T-helper 22 cell (primary cell): Measurements from ENCODE around the gene TXK.

Experiments
- DNase-seq: peaks from one replicate; pipeline ENCODE4 v3.0.0-alpha.2; 2020; ENCODE audit warnings: low read depth

The TXK gene

DNA sequence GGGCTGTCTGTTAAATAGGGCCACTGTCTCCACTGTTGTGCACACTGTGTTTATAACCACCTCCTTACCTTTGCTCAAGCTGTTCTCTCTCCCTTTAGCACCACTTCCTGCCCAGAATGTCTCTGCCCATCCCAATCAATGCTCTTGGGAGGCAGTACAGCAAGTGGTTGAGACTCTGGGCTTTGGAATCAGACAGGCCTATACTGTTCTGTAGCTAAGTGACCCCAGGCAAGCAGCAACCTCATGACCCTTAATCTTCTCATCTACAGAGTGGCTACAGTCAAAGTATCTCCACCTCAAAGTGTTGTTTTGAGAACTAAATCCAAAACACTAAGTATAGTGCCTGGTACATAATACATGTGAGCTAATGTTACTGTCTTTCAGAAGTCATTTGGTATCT, 3.8 kb upstream of the TXK start:
- DNase-seq = no peak

DNA sequence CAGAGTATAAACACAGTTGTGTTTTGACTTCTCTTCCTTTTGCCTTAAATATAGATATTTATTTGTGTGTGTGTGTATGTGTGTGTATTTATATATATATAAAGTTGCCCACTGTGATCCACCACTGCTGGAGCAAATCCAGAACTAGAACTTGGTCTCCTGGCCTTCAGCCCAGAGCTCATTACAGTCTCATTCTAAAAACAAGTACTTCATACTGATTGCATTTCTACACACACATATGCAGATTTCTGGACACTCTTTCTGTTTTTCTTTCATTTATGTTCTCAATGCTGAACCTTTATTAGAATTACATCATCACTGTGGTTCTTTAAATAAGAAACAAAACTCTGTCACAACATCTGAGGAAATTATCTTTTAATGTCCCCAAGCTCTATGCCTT, 381 bp downstream of the TXK start:
- no peak for DNase-seq

DNA sequence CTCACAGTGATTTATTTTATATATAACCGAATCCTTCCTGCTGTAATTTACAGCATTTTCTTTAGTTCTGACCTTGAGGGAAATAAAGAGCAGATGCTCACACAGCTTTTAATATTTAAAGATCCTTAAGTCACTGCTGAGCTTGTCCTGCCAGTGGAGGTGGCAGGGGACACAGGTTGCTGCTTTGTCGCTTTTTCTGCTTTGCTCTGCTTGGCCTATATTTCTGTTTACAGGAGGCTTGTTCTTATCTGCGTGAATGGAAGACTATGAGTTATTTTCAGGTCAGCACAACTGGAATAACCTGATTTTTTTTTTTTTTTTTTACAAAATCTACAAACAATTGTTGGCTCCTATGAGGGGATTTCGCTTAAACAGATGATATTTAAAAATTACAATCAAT, 2.3 kb downstream of the TXK start:
- DNase-seq = no peak

DNA sequence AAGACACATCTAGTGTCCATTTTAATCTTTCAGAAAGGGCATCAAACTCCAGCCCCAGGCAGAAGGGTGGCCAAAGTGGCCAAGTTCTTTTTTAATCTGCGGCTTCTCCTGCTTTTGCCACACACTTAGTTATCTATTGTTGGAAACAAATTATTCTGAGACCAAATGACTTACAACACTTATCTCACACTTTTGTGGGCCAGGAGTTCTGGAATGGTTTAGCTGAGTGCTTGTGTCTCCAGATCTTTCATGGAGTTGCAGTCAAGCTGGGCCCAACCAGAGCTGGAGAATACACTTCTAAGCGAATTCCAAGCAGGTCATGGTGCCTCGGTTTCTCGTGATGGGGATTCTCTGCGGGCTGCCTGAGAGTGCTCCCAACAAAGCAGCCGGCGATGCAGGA, 4.0 kb downstream of the TXK start:
- no peak for DNase-seq

DNA sequence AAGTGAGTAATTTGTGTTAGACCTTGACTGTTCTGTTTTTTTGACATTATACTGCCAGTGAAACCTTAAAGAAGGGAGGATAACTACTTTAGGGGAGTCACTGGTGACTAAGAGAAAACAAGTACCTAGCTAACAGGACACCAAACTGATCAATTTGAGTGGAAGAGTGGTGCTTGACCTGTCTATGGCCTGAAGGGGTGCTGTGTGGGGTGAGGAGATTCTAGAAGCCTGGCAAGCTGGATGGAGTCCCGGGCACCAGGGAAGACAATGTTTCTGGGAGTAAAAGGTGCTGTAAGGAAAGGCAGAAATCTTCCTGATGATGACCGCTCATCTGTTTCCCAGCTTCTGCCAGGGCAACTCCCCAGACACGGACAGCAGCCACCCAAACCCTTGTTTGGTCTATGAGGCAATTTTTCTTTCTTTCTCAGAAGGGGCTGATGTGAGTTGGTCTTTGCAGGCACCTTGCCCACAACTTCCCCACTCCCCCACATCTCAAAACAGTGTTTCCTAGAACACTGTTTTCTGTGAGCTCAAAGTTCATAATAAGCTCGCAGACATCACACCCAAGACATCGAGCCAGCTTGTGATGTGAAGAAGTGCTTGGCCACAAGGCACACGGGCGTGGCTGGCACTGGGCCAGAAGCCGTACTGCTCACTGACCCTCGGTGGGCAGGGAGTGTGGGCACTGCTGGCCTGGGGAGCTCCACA, 4.6 kb downstream of the TXK start:
- no peak for DNase-seq

DNA sequence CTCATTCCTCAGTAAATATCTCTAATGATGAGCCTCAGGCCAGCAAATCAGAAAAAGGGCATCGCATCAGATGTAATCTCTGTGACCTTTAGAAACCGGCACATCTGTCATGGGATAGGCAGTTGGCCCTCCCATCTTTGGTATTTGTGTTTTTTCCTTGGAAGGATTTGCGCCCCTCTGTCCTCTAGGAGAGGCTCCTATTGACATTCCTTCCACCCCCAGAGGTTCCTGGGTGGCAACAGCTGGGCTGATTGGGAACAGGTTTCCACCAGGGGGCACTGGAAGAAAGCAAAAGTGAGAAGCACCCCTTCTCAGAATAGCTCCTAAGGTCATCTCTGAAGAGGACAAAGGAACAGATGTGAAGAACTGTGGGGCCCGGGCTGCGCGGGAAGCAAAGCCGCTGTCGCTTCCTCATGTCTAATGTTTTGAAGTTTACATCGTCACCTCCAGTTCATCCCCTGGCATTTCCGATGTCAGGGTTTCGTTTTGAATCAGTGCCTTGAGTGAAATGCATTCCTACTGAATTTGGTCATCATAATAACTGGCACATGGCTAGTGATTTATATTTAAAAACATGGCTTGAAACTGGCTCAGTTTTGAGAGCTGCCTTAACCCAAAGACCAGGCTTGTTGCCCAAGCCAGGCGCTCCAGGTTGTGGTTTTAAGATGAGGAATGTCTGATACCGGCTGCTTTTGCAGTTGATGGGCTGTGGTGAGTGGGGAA, 6.2 kb downstream of the TXK start:
- DNase-seq = peak; percentile 5

DNA sequence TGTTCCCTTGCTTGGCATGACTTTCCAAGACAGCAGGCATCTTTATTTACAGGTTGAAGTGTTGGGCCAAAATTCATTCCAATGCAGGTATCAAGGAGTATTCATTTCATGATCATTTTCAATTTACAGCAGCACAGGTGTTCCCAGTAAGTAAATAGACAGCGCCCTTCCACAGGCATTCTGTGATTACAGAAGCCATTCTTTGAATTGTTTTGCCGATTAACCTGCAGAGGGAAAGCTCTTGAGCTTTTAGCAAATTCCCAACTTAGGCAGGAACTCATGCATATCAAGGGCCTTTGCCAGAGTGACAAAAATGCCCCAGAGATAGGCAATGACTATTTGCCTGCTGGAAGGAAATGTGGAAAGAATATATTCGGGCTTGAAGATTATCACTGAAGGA, 6.8 kb downstream of the TXK start:
- no peak for DNase-seq

DNA sequence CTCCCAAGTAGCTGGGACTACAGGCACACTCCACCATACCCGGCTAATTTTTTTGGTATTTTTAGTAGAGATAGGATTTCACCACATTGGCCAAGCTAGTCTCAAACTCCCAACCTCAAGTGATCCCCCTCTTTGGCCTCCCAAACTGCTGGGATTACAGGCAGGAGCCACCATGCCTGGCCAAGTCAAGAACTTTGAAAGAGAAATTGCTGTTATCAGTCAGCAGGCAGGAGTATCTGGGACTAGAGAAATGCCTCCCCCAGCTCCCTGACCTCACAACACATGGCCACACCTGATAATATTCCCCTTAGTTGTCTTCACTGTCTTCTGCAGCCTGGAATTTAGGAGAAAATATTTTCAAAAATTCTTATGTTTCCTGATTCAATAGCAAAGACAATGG, 7.4 kb downstream of the TXK start:
- no peak for DNase-seq

DNA sequence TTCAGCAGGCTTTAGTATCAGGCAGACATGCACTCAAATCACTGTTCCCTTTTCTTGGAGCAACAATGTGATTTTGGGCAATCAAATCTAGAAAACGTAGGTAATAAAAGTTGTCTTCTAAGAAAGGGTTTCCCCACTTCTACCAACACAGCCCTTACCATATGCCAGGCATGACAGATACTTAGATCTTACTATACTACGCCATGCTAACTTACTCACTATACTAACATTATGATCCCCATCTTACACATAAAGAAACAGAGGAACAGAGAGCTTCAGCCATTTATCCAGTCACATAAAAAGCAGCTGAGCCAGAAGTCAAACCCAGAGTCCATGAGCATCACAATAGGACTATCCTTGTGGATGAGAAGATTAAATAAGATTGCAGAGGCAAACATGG, 9.2 kb downstream of the TXK start:
- no peak for DNase-seq

DNA sequence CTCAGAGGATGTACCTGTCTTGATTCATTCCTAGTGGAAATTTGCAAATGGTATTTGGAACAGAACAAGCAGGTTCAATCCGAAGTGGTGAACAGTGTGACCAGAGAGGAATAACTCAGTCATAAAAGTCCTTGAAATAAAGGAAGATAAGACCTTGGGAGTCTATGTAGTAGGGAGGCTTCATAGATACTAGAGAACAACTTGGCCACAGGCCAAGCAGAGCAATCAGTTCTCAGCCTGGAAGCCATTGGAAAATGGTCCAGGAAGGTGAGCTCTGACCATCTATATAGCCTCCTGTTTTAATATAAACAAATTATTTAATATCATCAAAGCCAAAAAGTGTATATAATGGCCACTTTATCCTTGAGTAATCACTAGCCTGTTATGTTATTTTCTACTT, 11.3 kb downstream of the TXK start:
- DNase-seq = no peak

DNA sequence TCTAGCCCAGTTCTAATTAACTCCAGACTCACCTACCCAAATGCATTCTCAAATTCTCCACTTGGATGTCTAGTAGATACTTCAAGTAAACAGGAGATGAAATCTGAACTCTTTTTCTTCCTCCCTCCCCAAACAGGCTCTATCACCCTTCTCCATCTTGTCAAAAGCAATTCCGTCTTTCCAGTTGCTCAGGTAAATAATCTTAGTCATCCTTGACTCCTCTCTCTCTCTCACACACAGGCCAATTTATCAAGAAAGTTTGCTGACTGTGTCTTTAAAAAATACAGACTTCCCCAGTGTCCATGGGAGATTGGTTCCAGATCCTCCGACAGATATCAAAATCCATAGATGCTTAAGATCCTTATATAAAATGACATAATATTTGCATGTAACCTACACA, 12.9 kb downstream of the TXK start:
- DNase-seq = no peak

DNA sequence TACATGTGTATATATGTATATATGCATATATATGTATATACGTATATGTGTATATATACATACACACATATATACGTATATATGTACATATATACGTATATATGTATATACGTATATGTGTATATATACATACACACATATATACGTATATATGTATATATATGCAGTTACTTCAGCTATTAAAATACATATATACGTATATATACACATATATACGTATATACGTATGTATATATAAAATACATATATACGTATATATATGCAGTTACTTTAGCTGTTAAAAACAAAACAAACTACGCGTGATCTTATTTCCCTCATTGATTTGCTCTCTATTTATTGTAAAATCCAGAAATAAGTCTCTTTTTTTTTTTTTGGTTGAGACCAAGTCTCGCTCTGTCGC, 13.9 kb downstream of the TXK start:
- DNase-seq = no peak

DNA sequence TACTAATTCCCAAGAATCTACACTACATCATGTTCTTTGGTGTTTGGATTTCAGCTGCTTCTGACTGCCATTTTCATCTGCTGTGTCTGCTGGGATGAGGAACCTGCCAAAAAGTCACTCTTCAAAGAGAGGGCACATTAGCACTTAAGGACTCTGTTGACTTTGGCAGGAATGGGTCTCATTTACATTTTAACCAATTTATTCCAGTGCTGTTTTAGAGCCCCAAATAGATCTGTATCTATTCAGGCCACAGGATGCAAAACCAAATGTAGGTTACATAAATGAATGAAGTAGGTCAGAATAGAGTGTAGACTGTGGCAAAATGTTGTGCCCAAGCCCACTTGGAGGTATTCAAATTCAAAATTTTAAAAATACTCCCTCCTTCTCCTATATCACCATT, 14.4 kb downstream of the TXK start:
- DNase-seq = no peak

DNA sequence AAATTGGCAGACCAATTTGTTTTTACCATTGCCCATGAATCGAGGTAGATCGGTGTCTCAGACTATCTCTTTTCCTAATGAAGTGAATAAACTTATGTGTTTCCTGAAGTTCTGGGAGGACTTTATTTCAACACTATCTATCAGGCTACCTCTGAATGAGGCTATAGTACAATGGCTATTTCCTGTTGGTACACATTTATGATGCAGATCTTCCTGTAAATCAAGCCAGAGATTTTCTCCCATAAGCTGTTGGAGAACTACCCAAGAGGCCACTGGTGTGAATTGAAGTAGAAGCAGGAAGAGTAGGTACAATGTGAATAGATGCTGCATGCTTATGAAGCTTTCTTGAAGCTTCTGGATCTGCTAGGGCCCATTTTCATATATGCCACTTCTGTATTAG, 16.0 kb downstream of the TXK start:
- DNase-seq = no peak

DNA sequence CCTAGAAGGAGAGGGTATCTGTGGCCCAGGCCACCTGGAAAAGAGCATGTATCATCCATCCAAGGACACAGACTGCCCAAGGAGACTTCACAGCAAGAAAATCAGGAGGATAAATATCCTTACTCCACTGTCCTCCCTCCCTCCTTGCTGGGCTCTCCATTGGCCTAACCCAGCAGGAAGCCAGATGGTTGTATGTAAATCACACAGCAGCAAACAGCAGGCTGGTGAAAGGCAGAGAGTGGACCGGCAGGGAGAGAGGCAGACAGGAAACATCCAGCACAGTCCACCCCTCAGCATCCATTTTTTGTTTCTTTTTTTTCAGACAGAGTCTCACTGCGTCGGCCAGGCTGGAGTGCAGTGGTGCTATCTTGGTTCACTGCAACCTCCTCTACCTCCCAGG, 17.5 kb downstream of the TXK start:
- no peak for DNase-seq

DNA sequence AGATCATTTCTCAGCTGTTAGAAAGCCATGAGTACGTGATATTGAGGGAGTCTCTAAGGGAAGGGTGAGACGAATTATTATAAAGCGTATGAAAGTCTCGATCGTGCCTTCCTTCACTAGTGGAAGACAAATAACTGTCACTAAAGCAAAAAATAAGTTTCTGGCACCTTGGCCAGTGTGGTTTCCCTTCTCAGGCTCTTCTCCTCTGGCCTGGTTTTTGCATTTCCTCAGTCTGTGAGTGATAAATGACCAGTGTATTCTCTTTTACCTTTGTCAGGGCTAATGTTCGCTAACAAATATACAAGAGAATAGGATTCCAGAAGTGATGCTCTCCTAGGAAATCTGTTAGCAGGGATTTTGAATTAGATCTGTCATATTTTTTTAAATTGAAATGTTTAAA, 19.6 kb downstream of the TXK start:
- no peak for DNase-seq

DNA sequence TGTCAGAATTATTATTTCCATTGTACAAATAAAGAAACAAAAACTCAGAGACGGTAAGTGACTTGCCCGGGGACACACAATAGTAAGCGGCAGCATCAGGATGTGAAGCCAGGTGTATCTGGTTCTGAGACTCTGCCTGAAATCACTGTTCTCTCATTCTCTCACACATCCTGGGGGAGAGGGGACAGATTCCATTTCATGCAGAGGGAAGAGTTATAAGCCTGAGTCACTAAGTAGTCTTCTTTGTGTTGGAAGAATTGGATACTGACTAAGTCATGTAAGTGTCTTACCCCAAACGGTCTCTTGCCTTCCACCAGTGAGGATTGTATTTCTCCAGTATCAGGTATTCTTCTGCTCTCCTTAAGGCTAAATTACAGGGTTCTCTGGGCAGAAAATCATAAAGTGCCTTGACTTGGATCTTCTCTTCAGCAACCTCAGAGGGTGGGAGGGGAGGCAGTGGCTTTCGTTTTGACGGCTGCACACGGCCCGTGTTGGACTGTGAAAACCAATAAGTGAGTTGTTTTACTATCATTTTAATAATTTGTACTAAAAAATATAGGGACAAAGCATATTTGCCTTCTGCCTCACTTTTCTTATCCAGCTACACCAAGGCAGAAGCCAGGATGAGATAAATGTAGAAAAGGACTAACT, 21.9 kb downstream of the TXK start:
- no peak for DNase-seq

DNA sequence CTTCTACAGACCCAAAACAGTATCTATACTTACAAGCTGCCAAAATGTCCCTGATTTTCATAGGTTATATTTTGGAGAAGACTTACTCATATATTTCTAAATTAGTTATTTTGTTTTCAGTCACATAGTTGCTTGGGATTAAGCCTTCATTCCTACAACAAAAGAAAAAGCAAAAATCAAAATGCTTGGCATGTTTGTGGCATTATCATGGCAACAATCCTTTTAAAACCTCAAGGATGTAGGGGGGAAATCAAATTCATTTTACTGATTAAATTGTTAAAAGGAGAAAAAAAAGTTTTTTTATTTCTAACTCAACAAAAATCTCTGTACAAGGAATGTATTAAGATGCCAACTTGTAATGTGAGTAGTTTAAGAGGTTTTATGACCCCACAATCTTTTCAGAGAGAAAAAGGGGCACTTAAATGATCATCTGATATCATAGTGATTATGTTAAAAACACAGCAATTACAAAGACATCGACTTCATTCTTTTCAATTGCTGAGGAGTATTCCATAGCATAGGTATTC, 23.5 kb downstream of the TXK start:
- DNase-seq = no peak

DNA sequence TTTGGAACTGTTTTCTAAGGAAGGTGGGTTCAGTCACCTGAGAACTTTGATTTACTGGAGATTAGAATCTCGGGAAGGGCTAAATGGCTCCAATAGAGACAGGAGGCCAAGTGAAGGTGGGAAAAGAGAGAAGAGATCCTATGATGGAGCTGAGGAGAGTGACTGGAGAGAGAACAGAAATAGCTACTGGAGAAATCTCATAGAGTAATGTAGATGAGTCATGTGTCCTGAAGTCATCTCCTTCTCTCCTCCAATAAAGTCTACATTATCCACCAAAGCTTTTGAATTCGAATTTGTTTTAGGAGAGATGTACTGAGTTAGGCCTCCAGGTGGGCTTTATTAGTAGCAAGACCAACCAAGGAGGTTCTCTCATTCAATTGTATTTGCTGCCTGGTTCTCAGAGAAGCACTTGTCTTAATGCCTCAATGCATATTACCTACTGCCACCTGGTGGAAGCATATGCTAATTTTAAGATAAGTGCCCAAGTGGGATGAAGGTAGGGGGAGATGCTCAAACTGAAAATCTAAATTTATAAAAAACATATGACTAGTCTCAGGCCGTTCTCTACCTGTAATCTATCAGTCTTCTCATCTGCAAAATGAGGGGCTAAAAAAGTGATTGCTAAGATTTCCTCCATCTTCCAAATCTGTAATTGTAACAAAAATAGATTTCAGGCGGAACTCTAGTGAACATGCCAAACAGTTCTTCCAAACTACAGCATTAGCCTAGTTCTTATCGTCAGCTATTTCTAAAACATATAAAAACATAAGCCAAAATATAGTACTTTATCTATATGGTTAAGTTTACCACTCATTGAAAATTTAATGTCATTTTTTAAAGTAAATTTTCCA, 24.4 kb downstream of the TXK start:
- DNase-seq = no peak

DNA sequence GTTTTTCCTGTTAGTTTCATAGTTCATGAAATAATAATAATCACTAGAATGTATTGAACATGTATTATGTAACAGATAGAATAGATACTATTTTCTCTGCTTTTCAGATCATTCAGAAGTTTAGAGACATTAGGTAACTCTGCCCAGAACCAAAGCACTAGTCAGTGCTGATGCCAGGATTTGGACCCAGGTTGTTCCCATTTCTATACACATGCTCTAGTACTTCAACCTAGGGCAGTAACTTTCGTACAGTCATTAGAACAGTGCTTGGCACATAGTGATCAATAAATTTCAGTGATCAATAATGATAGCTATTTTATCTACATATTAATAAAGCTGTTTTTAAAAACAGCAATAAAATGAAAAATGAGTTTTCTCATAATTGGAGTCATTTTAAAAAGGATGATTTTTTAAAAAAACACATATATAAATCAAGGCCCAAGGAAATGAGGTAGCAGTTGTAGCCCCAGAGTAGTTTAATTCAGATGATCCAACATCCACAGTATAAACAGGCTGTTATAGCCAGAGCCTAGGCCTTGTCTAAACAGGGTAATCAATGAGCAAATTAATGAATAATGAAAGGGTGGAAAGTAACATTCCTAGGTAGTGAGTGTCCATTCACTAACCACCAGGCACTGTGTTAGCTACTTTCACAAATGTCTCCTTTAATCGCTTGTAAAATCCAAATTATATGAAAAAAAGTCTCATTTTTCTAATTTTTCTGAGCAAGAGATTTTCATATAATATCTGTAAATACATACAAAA, 25.6 kb downstream of the TXK start:
- no peak for DNase-seq

DNA sequence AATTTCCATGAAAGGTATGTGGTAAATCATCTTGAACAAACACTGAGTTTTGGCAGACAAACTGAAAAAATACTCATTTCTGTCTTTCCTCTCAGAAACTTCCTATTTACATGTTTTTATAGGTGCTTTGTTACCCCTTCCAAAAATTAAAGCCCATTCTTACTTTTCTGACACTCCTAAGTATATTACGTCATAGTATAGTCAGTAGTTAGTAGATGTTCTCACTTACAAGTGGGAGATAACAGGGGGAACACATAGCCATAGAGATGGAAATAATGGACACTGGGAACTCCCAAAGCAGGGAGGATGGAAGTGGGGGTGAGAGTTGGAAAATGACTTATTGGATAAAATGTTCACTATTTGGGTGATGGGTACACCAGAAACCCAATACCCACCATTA, 28.8 kb downstream of the TXK start:
- no peak for DNase-seq
